Choroid plexus epithelial cell (primary cell): Measurements from ENCODE around the gene HIVEP2.

Experiments used
- DNase-seq: peaks from one replicate; pipeline ENCODE4 v3.0.0-alpha.2; 2010; ENCODE audit warnings: low read depth
- H3K4me3 ChIP-seq: 2 replicates; pipeline ENCODE4 v1.5.1; 2011; ENCODE audit warnings: low read depth, mild to moderate bottlenecking, control low read depth, low read length, moderate library complexity
- TF ChIP-seq, protein P1 (sequence below): conservative IDR thresholded peaks from 2 replicates; pipeline ENCODE4 v1.5.1; 2011; ENCODE audit warnings: low read depth, mild to moderate bottlenecking, control low read depth, inconsistent platforms, low read length, moderate library complexity

HIVEP2 gene

DNA sequence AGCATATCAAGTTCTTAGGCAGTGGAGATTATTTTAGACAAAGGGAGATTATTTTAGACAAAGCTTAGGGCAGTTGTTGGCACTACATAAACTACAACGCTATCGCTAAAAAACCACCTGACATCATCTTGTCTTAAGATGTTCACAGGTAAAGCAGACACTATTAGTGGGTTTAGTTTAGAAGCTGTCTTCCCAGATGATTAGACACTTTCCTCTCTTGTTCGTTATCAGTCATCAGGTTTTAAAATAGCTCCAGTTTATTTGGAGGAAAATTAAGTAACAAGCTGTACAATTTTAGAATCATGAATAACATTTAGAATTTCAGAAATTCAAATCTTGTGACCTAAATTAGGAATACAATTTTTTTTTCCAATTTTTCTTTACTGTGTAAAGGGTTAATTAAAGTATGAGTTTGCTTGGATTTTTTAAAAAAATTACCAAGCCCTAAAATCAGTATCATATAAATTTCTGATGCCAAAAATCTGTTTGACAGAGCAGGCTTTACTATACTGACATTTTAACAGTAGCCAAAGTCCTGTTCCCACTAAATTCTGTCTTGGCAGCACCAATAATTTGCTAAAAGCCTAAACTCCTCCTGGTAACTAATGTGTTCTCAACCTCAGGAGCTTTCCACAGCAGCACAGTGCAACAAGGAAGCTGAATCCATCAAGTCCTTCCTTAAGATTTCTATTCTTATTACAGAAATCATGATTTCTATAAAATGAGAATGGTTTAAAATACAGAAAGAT lies 109.0 kb downstream of the HIVEP2 start:
- TF ChIP-seq, protein P1, sequence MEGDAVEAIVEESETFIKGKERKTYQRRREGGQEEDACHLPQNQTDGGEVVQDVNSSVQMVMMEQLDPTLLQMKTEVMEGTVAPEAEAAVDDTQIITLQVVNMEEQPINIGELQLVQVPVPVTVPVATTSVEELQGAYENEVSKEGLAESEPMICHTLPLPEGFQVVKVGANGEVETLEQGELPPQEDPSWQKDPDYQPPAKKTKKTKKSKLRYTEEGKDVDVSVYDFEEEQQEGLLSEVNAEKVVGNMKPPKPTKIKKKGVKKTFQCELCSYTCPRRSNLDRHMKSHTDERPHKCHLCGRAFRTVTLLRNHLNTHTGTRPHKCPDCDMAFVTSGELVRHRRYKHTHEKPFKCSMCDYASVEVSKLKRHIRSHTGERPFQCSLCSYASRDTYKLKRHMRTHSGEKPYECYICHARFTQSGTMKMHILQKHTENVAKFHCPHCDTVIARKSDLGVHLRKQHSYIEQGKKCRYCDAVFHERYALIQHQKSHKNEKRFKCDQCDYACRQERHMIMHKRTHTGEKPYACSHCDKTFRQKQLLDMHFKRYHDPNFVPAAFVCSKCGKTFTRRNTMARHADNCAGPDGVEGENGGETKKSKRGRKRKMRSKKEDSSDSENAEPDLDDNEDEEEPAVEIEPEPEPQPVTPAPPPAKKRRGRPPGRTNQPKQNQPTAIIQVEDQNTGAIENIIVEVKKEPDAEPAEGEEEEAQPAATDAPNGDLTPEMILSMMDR = no peak
- no peak overlapping the region for H3K4me3 ChIP-seq

DNA sequence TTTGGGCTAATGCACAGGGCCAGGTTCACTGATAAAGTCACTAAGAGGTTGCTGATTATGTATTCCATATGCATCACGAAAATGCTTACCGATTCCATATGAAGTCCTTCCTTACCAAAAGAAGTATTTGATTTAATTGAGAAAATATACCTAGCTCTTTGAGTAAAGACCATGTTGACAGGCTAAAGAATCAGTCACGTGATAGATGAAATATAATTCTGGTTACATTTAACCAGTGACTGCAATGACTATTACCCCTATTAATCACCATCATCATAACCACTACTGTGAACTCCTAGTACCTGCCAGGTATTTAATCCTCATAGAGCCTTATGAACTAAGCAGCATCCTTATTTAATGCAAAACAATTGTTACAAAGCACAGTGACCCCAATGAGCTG lies 110.1 kb downstream of the HIVEP2 start:
- no peak overlapping the region for H3K4me3 ChIP-seq
- TF ChIP-seq, protein P1 = no peak
- no peak for DNase-seq

More for the DNA sequence above, 109.0 kb downstream of the HIVEP2 start:
- no peak for DNase-seq

DNA sequence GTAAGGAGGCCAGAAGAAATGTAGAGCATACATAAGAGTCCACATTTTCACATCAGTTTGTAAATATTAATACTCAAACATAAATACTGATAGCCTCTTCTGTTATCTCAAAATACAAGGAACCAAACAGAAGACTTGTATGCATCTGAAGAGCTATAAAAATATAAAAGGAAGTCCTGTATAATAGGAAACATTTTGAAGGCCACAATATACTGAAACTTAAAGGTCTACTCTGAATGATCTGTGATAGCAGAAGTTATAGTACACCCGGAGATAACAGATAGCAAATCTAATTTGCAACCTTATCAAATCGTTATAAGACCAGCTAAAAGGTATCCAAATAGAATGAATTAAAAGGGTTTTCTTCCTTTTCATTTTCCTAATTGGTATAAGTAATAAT lies 111.2 kb downstream of the HIVEP2 start:
- DNase-seq = no peak
- TF ChIP-seq, protein P1 = no peak
- no peak overlapping the region for H3K4me3 ChIP-seq

DNA sequence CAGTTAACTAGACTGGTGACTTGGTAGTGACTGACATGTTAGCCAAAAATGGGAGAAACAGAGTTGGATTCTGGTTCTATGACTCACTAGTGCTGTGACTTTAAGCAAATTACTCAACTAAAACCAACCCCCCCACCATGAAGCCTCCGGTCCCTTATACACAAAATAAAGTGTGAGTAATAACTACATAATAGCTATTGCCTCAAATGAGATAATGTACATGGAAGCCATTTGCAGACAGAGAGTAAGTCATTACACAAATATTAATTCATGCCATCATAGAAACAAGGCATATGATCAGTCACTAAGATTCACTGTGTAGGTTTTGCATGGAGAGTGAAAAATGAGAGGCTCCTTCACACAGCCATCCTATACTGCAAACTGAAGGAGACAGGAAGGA lies 111.9 kb downstream of the HIVEP2 start:
- peak; percentile 86 for DNase-seq
- H3K4me3 ChIP-seq = no peak overlapping the region
- TF ChIP-seq, protein P1 = no peak

DNA sequence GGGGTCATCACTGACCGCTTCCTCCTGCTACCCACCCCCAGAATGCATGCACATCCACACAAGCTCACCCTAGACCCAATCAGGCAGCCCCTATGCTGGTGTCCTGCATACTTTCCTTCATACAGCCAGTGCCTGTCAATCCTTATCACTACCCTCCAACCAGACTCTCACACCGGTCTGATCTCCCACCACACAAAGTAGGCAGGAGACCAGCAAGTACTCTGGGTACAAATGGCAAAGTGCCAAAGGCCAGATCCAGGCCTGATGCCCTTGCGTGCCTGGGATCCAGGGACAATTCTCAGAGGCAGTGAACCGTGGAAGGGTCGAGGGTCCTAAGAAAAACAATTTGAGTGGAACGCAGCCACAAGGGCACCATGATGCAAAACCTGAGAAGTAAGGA lies 114.2 kb downstream of the HIVEP2 start:
- no peak for DNase-seq
- H3K4me3 ChIP-seq = no peak overlapping the region
- TF ChIP-seq, protein P1 = no peak

GRCh38 chr6:142830116-142830710 lies 114.8 kb downstream of the HIVEP2 start:
- TF ChIP-seq, protein P1 = no peak
- DNase-seq = no peak
- H3K4me3 ChIP-seq = no peak overlapping the region

DNA sequence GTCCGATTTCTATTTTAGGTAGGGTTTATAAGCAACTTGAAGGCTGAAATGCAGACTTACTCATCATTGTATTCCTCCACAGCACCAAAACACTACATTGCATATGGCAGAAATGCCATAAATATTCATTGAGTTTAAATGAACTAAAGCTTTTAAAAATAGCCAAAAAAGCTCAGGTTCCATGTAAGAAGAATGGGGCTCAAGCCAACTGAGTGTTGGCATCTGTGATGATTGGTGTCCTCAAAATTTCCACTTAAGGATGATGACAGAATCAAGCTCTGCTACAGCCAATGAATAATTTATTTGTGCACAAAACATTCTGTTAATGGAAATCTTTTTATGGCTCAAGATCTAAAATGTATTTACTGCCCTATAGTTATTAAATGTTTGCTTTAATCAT lies 115.4 kb downstream of the HIVEP2 start:
- no peak for DNase-seq
- TF ChIP-seq, protein P1 = no peak
- H3K4me3 ChIP-seq = no peak overlapping the region
